GM10847 (cell line): ENCODE data around the gene PRSS12.

ENCODE experiments used
- POLR2A ChIP-seq: IDR thresholded peaks from 2 replicates; pipeline ENCODE4 v1.6.1; 2011; ENCODE audit not compliant: insufficient read length; ENCODE audit errors: extremely low read depth

PRSS12 gene

DNA sequence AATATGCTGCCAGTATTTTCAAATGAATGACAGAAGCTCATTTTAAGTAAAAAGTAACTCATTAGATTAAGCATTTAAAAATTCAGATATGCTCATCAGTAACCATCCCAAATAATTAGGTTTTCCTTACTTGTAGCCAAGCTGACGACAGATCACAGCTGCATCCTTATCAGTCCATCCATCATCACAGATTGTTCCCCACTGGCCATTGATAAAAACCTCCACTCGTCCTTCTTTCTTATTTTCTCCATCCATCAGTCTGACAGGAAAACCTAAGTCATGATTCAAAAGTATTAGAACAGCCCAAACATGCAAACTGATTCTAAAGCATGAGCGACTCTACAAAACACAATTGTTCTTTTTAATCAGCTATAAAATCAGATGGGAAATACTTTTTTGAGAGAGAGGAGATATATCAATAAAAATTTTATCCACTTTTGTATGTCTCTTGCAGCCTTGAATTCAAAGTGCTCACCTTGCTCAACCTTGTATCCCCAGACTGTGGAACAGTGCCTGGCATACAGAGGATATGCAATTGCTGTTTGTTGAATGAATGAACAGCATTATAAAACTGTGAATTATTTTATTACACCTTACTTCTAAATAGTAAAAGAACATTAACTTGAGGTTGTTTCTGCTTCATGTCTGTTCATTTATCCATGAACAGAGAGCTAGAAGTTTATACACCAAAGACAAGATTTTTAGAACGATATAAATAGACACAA is 44.3 kb downstream of the PRSS12 start:
- TF ChIP-seq POLR2A: no peak

GRCh38 chr4:118307643-118308042 is 45.2 kb downstream of the PRSS12 start:
- TF ChIP-seq POLR2A: no peak

GRCh38 chr4:118296729-118297128 is 56.1 kb downstream of the PRSS12 start:
- TF ChIP-seq POLR2A: no peak

GRCh38 chr4:118290951-118291350 is 61.9 kb downstream of the PRSS12 start:
- no peak for TF ChIP-seq POLR2A

DNA sequence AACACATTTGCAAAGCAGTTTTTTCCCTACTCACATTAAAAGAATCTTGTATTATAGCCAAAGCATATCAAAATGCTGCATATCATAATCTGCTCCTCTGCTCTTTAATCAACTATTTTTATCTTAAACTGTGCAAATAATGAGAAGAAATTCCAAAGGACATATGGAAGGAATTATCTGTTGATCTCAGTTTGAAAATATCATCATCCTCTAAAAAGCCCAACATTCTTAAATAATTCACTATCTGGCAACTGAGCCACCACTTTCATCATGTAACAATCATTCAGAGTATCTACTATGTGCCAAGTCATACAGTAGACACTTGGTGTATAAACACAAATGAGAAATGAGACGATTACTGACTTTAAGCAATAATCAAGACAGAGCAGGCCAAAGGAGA is 63.0 kb downstream of the PRSS12 start:
- no peak for TF ChIP-seq POLR2A

- TF ChIP-seq POLR2A: no peak
Observed at GRCh38 chr4:118287711-118288451, 64.9 kb downstream of the PRSS12 start.

DNA sequence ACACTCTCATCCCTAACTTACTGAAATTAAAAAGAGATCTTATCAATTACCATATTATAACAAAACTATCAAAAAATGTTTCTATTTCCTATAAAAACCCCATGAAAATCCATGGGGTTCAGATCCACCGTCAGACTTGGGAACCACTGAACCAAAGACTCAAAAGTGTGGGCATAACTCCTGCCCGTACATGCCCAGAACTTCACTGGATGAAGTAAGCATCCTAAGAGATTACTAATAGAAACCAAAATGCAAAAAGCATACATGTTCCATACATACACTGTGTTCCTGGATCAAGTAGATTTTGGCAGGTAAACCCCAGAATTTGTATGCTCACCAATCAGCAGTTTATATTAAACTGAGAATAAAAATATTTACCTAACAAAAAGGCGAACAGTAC is 66.1 kb downstream of the PRSS12 start:
- TF ChIP-seq POLR2A: no peak

GRCh38 chr4:118285931-118286330 is 66.9 kb downstream of the PRSS12 start:
- no peak for TF ChIP-seq POLR2A

DNA sequence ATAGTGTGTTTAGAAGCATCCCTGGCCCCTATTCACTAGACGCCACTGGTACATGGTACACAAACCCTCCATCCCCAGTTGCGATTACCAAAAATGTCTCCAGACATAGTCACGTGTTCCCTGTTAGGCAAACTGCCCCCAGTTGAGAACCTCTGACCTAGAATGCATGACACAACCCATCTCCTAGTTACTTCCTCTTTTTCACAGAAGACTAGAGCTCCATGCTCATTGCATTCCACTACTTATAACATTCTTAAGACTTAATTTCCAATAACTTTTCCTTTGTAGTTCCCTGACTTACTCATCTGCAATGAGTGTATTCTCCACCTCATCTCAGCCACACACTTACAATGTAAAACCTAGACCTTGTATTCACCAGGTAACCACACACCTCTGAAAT is 68.6 kb downstream of the PRSS12 start:
- TF ChIP-seq POLR2A: no peak

- no peak for TF ChIP-seq POLR2A
Observed at GRCh38 chr4:118282692-118283091, 70.1 kb downstream of the PRSS12 start.

DNA sequence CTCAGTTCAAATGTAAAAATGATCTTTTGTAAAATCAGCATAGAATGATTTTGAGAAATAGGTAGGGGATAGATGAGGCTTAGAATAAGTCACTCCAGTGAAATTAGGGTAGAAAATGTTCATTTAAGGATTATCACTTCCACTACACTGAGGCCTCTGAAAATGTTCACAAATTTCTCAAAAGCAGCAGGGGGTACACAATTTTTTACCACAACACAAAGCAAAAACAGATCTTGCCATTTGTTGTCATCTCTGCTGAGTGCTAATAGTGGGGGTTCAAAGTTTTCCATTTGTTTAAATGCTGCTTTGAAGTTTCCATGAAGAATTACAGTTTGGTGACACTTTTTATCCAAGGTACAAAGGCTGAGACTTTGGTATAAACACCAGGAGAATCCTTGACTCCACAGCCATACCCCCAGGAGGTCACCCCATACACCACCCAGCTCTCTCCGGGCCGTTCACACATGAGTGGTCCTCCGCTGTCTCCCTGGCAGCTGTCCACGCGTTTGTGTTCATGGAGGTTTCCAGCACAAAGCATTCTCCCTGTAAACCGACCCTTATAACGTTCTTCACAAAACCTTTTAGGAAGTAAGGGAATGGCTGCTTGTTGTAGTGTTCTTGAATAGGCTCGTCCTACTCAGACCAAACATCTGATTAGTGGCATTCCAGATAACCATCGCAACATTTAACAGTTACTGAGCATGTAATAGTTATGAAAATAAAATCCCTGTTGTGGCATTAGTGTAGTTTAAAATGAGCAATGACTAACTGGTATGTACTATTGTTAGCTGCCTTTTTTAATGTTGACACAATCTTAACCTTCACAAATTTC is 71.0 kb downstream of the PRSS12 start:
- peak; percentile 26 for TF ChIP-seq POLR2A

GRCh38 chr4:118280501-118281218 is 72.1 kb downstream of the PRSS12 start:
- peak; percentile 31 for TF ChIP-seq POLR2A

DNA sequence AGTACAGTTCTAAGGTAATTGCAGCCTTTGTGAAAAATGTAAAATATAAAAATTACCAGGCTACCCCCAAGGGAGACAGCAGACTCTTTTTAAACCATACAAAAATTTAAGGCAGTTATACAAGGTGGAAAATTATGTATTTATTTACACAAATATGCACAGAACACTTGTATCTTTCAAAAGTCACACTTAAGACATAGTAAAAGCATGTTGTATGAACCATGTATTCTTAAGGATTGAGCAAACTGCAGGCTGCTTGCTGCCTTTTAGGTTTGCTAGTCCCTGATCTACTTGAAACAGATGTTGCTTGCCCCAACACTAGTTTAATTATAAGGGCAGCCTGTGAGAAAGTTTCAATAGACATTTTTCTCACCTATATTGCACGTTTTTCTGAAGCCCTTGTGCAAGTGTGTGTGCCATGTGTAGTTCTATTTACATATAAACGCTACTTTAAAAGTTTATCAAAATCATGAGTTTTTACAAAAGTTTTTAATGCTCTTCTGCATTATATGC is 72.8 kb downstream of the PRSS12 start:
- no peak for TF ChIP-seq POLR2A

DNA sequence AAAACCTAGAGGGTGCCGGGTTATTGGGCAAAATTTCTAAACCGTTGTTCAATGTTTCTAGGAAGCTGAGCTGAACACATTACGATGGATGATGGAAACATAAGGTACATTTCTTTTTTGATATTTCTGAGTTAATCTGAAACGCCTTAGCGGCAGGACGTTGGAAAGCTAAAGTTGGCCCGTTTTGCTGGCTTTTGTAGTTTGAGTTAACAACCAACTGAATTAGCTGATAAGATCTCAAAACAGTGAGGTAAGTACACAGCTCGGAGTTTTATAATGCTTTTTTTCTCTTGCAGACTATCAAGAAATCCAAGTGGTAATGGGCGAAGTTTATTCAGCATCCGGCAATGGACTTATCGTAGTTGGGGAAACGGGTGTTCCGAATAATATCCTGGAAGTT is 73.5 kb downstream of the PRSS12 start:
- no peak for TF ChIP-seq POLR2A

GRCh38 chr4:118278473-118279274 is 74.1 kb downstream of the PRSS12 start:
- TF ChIP-seq POLR2A: peak; percentile 85

DNA sequence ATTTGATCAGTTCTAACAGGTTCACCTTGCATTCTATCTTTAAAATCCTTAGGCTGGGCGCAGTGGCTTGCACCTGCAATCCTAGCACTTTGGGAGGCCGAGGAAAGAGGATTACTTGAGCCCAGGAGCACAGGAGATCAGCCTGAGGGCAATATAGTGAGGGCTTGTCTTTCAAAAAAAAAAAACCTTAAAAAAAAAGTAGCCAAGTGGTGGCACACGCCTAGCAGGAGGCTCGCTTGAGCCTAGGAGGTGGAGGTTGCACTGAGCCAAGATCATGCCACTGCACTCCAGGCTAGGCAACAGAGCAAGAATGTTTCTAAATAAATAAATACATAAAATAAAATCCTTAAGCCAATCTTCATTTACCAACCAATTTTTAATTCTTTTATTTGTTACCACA is 75.6 kb downstream of the PRSS12 start:
- TF ChIP-seq POLR2A: no peak
